Activated T-cell treated with anti-CD3 and anti-CD28 coated beads, Interleukin-2, amount 50 U/mL, for 1 hour (primary cell): ENCODE data around the gene CHN2.
"Not testable (repeated sequence)": the region's sequence is repeated elsewhere in the genome, so short reads cannot be mapped to it uniquely, and the experiment has no call there.

Experiments
- DNase-seq: peaks from one replicate; pipeline ENCODE4 v3.0.0-alpha.2; 2020

The CHN2 gene

GRCh38 chr7:29262191-29262917, 67.8 kb downstream of the CHN2 start:
- no peak for DNase-seq

GRCh38 chr7:29263601-29264207, 69.1 kb downstream of the CHN2 start:
- DNase-seq: not testable (repeated sequence)

- DNase-seq: no peak
These were observed 70.8 kb downstream of the CHN2 start for GRCh38 chr7:29265208-29265923.

- DNase-seq: no peak
These were observed 75.4 kb downstream of the CHN2 start for GRCh38 chr7:29269935-29270334.

- DNase-seq: no peak
These were observed 76.2 kb downstream of the CHN2 start for GRCh38 chr7:29270594-29271318.

GRCh38 chr7:29271319-29271658, 76.7 kb downstream of the CHN2 start:
- DNase-seq: no peak

GRCh38 chr7:29272057-29272456, 77.5 kb downstream of the CHN2 start:
- DNase-seq: no peak

- DNase-seq: no peak
These were observed 79.8 kb downstream of the CHN2 start for GRCh38 chr7:29274146-29275017.

- DNase-seq: no peak
These were observed 80.4 kb downstream of the CHN2 start for GRCh38 chr7:29275018-29275318.

- DNase-seq: no peak
These were observed 80.9 kb downstream of the CHN2 start for GRCh38 chr7:29275493-29275892.

- DNase-seq: no peak
These were observed 81.6 kb downstream of the CHN2 start for GRCh38 chr7:29276199-29276598.

GRCh38 chr7:29276806-29277205, 82.2 kb downstream of the CHN2 start:
- no peak for DNase-seq

GRCh38 chr7:29277436-29278215, 83.1 kb downstream of the CHN2 start:
- DNase-seq: no peak

GRCh38 chr7:29278337-29279069, 83.9 kb downstream of the CHN2 start:
- DNase-seq: no peak

GRCh38 chr7:29281782-29282541, 87.4 kb downstream of the CHN2 start:
- DNase-seq: no peak

- DNase-seq: no peak
These were observed 88.3 kb downstream of the CHN2 start for GRCh38 chr7:29282819-29283414.

GRCh38 chr7:29284696-29285443, 90.3 kb downstream of the CHN2 start:
- no peak for DNase-seq

- DNase-seq: no peak
These were observed 90.8 kb downstream of the CHN2 start for GRCh38 chr7:29285444-29285793.

- DNase-seq: no peak
These were observed 91.3 kb downstream of the CHN2 start for GRCh38 chr7:29285861-29286260.
